NK-92 treated with Interleukin-12 subunit alpha and Interleukin-12 subunit beta, amount 100 ng/mL, for 24 hours (cell line): ENCODE results near the gene UGGT2.
"Not testable (repeated sequence)": the region's sequence is repeated elsewhere in the genome, so short reads cannot be mapped to it uniquely, and the experiment has no call there.

Experiments used
- DNase-seq: peaks from one replicate; lab custom pipeline; 2025; lab: John Stamatoyannopoulos, UW

Gene UGGT2

DNA sequence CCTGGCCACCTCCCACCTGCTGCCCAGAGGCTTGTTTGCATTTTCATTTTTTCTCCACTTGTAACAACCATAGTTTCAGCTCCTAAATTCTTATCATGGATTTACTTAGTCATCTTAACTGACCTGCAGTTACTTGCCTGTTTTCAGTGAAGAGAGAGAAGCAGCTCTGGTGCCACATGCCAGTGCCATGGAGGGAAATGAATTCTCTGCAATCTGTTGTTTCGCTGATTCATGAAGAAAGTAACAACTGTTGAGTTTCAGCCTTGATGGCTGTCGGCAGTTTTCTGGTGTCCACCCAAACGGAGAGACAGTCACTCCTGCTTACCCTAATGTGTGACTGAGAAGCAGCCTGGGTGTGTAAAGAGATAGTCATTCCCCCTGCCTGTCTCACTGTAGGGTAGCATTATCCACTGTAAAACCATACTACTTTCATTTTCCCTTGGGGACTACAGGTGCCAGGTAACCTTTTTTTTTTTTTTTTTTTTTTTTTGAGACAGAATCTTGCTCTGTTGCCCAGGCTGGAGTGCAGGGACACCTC is 260.1 kb downstream of the UGGT2 start:
- no peak for DNase-seq

DNA sequence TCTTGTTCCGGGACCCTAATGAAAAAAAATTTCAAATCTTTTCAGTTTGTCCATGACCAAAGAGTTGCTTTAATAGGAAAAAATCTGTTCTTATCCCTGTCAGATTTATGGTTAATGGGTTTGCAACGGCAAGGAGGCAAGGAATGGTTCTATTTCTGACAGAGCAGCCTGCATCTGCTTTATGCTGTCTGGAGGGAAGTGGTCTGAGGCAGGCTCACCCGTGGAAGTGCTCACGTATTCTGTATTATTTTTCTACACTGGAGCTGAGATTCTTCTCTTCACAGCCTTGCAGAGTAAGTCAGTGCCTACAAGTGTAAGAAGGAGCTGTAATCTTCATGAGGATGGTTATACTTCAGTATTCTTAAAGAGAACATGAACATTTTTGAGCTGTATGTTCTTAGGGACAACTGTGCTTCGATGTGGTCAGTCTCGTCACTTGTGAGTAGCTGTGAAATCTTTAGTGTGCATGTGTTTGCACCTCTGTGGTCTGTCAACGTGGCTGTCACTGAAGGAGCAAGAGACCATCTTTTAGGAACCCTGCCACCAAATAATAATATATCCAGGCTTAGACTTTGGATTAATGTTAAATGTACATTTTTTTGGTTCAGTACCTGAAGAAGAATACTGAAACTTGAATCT is 262.0 kb downstream of the UGGT2 start:
- DNase-seq = no peak

- DNase-seq = not testable (repeated sequence)
Measured at GRCh38 chr13:95789315-95789714, 263.9 kb downstream of the UGGT2 start.

DNA sequence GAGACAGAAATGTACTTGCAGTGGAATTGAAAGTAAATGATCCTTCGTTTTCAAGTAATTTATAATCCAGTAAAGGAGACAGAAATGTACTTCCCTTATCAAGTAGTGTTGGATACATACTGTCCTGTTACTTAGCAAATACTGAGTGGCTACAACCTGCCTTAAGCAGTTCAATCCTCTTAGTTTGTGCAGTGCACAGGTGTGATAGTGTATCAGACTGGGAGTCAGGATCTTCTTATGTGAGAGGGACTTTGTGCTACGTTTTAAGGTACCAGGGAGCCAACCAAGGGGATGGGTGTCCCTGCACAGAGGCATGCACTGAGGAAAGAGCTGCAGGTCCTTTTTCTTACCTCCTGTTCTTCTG is 265.1 kb downstream of the UGGT2 start:
- no peak for DNase-seq

- DNase-seq = no peak
Measured at GRCh38 chr13:95787356-95788099, 265.7 kb downstream of the UGGT2 start.

DNA sequence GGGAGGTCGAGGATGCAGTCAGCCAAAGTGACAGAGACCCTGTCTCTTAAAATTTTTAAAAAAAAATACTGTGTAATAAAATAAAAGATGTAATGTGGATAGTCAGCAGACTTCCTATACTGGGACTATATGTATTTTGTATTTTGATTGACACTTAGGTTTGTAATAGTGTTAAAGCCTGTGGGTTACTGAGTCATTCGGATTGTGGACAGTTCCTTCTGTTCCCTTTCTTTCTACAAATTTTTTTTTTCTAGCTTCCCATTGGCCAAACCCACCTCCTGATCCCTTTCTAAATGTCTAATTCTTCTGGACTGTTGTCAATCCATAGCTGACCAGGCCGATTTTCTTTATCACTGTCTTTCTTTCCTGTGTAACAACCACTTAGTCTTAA is 268.3 kb downstream of the UGGT2 start:
- no peak for DNase-seq

DNA sequence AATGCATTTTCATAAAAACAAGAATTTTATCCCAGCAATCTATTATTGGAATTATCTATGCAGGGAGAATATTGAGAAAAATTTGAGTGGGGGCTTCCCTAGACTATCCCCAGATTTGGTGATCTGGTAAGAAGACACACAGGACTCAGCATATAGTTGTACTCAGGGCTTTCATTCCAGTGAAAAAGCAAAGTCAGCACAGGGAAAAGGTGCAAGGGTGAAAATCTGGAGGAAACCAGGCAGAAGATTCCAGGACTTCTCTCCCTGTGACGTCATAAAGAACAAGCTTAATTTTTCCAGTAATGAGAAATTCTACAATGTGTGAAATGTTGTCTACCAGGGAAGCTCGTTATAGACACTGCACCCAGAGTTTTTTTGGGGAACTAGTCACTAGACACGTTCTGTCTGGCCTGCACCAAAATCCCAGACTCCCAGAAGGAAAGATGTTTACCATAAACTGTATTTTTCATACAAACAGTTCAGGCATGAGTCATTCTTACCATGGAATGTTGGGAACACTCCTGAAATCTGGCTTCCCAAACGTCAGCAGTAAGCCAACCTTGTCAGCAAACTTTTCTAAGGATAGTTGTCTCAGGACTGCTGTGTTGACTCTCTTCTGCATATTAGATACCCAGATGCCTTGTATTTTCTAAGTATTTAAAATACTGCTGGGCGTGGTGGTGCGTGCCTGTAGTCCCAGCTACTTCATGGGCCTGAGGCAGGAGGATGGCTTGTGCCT is 268.9 kb downstream of the UGGT2 start:
- DNase-seq = no peak

DNA sequence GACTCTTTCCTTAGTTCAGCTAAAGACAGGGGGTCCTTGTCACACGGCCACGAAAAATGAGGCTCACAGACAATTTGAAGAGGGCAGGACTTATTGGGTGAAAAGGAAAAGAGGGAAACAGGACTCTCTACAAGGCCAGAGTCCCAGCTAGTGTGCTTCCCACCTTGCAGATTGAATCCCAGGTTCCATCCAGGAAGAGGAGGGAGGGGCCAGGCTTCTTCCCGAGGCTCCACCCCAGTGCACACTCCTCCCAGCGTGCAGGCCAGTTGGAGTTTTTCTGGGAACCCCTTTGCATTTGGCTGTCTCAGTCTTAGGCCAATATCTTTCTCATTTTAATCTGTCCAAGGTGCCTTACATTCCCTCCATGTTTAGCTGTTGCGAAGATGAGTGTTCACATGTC is 269.5 kb downstream of the UGGT2 start:
- DNase-seq = no peak

DNA sequence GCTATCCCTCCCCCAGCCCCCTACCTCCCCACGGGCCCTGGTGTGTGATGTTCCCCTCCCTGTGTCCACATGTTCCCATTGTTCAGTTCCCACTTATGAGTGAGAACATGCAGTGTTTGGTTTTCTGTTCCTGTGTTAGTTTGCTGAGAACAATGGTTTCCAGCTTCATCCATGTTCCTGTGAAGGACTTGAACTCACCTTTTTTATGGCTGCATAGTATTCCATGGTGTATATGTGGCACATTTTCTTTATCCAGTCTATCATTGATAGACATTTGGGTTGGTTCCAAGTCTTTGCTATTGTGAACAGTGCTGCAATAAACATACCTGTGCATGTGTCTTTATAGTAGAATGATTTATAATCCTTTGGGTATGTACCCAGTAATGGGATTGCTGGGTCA is 271.3 kb downstream of the UGGT2 start:
- not testable (repeated sequence) for DNase-seq

DNA sequence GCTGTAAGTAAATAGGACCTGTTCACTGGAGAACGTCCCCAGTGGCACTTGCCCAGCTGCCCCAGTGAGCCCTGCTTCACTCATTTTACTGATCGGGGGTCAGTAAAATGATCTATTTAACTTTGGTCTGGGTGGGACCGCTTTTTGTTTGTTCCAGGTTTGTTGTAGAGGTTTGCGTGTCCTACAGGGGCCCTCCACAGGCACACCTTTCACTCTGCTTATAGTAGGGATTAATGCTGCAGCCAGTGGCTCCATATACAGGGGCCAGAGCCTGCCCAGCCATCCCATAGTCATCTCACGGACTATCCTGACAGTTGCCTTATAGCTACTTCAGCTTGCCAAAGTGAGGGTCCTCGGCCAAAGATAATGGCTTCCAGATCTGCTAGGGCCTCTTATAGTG is 272.2 kb downstream of the UGGT2 start:
- DNase-seq = no peak

- no peak for DNase-seq
Measured at GRCh38 chr13:95779522-95779921, 273.7 kb downstream of the UGGT2 start.

DNA sequence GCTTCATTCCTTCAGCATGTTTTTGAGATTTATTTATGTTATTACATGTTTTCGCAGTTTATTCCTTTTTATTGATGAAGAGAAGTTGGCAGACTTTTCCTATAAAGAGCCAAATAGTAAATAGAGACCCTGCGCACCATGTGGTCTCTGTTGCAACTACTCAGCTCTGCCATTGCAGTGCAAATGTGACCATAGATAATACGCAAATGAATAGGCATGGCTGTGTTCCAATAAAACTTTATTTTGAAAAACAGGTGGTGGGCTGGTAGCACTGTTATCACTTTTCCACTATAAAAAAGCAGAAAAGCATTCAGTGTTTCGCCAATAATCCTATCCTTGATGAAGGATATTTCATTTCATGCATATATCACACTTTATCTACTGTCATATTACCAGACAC is 281.3 kb downstream of the UGGT2 start:
- DNase-seq = no peak

GRCh38 chr13:95763601-95764000 is 289.6 kb downstream of the UGGT2 start:
- DNase-seq = no peak

- not testable (repeated sequence) for DNase-seq
Measured at GRCh38 chr13:95762626-95763025, 290.6 kb downstream of the UGGT2 start.

DNA sequence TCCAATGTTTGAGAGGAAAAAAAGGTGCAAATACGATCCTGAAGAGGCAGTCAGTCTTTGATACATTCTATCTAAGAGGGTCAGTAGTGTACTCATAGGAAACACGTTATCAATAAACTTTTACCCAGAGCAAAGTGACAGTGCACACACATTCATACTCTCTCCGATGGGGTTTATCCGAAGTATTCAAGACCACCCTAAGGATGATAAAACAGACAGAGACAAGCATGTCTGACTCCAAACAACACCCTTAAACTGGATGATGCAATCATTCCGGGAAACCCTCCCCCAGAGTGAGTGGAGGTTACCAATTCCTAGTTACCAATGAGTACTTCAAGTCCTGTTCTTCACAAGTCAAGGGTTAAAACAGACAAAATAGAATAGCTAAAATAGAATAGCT is 297.1 kb downstream of the UGGT2 start:
- DNase-seq = no peak

GRCh38 chr13:95754069-95754468 is 299.1 kb downstream of the UGGT2 start:
- DNase-seq = no peak

DNA sequence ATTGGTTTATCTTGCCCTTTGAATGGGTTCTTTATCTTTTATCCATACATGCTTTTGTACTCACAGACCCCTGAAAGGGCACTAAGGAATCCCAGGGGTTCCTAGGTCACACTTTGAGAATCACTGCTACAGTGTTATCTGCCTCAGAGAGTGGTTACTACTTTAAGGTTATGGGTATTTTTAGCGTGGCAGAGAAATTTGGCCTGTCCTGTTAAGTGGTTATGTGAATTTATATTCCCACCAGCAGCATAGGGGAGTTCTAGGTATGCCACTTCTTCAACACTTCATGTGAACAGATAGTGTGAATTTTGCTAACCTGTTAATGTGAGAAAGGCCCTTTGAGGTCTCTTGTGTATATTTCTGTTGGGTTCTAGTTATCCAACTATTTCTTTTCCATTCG is 300.5 kb downstream of the UGGT2 start:
- DNase-seq = no peak
